DOHH2 (cell line): Measurements from ENCODE around the gene GFY.

Source experiments
- H3F3A ChIP-seq: fragments of 200-600 bp; sonication (generic), shearing (Covaris generic); 2 replicates; pipeline ENCODE4 v1.6.0; 2016; ENCODE audit warnings: antibody characterized with exemption, mild to moderate bottlenecking; ENCODE audit not compliant: control insufficient read depth, insufficient read depth
- H3K27ac ChIP-seq: fragments of 200-600 bp; sonication (generic); 2 replicates; pipeline ENCODE4 v1.5.1; 2014; ENCODE audit warnings: low read depth, mild to moderate bottlenecking, low read length, moderate library complexity
- H3K27me3 ChIP-seq: fragments of 200-600 bp; sonication (generic); 2 replicates; pipeline ENCODE4 v1.6.1; 2014; ENCODE audit warnings: mild to moderate bottlenecking, low read length, mixed read lengths; ENCODE audit not compliant: control insufficient read depth
- H3K36me3 ChIP-seq: fragments of 200-600 bp; sonication (generic); 2 replicates; pipeline ENCODE4 v1.6.1; 2014; ENCODE audit warnings: mild to moderate bottlenecking, low read length, moderate library complexity, mixed read lengths; ENCODE audit not compliant: control insufficient read depth
- H3K4me1 ChIP-seq: fragments of 200-600 bp; sonication (generic); 2 replicates; pipeline ENCODE4 v1.6.1; 2014; ENCODE audit warnings: mild to moderate bottlenecking, low read length, mixed read lengths; ENCODE audit not compliant: control insufficient read depth
- H3K4me2 ChIP-seq: fragments of 200-600 bp; sonication (generic); 2 replicates; pipeline ENCODE4 v1.6.0; 2014; ENCODE audit warnings: mild to moderate bottlenecking, low read length, moderate library complexity
- H3K4me3 ChIP-seq: fragments of 200-600 bp; sonication (generic); 2 replicates; pipeline ENCODE4 v1.5.1; 2014; ENCODE audit warnings: mild to moderate bottlenecking, low read length, mixed read lengths
- H3K79me2 ChIP-seq: fragments of 200-600 bp; sonication (generic); 2 replicates; pipeline ENCODE4 v1.6.1; 2014; ENCODE audit warnings: mild to moderate bottlenecking, low read length, mixed read lengths; ENCODE audit not compliant: control insufficient read depth
- H3K9me2 ChIP-seq: fragments of 200-600 bp; sonication (generic); replicated peaks from 2 replicates; pipeline ENCODE4 v1.6.1; 2014; ENCODE audit warnings: mild to moderate bottlenecking, low read length, mixed read lengths; ENCODE audit not compliant: control insufficient read depth
- H3K9me3 ChIP-seq: fragments of 200-600 bp; sonication (generic); 2 replicates; pipeline ENCODE4 v1.6.1; 2014; ENCODE audit warnings: antibody characterized with exemption, low read length, mixed read lengths; ENCODE audit not compliant: control insufficient read depth, insufficient read depth
- H4K20me1 ChIP-seq: fragments of 200-600 bp; sonication (generic); 2 replicates; pipeline ENCODE4 v1.6.0; 2014; ENCODE audit warnings: low read depth, mild to moderate bottlenecking, antibody characterized with exemption, low read length, moderate library complexity; ENCODE audit not compliant: control insufficient read depth, insufficient read depth
- CTCF ChIP-seq: fragments of 200-600 bp; sonication (generic); IDR thresholded peaks from one replicate; pipeline ENCODE4 v1.5.1; 2014; ENCODE audit warnings: antibody characterized with exemption, mild to moderate bottlenecking, low read depth, low read length; ENCODE audit not compliant: poor library complexity, severe bottlenecking
- EZH2phosphoT487 ChIP-seq: fragments of 200-600 bp; sonication (generic); IDR thresholded peaks from 2 replicates; pipeline ENCODE4 v1.6.1; 2017; ENCODE audit warnings: borderline replicate concordance, mild to moderate bottlenecking, antibody characterized with exemption, low read length, moderate library complexity, mixed read lengths

GFY gene

DNA sequence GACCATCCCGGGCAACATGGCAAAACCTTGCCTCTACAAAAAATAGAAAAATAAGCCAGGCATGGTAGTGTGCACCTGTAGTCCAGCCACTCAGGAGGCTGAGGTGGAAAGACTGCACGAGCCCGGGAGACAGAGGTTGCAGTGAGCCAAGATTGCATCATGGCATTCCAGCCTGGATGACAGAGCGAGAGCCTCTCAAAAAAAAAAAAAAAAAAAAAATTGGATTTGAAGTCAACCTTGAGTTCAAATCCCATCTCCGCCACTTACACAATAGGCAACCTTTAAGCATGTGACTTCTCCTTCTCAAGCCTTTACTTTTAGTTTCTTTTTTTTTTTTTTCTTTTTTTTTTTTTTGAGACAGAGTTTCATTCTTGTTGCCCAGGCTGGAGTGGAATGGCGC is 25.2 kb upstream of the GFY start:
- H3K79me2 ChIP-seq: no peaks in the 10 kb centered on the region
- no peak overlapping the region for H3K4me2 ChIP-seq
- no peak overlapping the region for H3K4me3 ChIP-seq
- H3K4me1 ChIP-seq: peaks cover 28% of the 10 kb centered on the region
- TF ChIP-seq CTCF (no peak), EZH2phosphoT487 (no peak)
- no peaks in the 10 kb centered on the region for H3K27me3 ChIP-seq
- no peaks in the 10 kb centered on the region for H3K9me2 ChIP-seq
- H3F3A ChIP-seq: peaks cover 5% of the 10 kb centered on the region
- no peaks in the 10 kb centered on the region for H3K9me3 ChIP-seq
- H4K20me1 ChIP-seq: no peaks in the 10 kb centered on the region
- no peak overlapping the region for H3K27ac ChIP-seq
- no peaks in the 10 kb centered on the region for H3K36me3 ChIP-seq

GRCh38 chr19:49403404-49404187 is 21.6 kb upstream of the GFY start:
- Histone ChIP-seq H3K36me3 (no peaks in the 10 kb centered on the region), H3K27me3 (no peaks in the 10 kb centered on the region), H3K4me1 (peaks cover 42% of the 10 kb centered on the region), H3K9me3 (no peaks in the 10 kb centered on the region), H3K79me2 (no peaks in the 10 kb centered on the region), H3K9me2 (no peaks in the 10 kb centered on the region), H3K4me3 (peak overlapping the region; percentile 56), H3K4me2 (peak overlapping the region; percentile 88), H3F3A (peaks cover 10% of the 10 kb centered on the region), H4K20me1 (no peaks in the 10 kb centered on the region), H3K27ac (peak overlapping the region; percentile 90)
- TF ChIP-seq EZH2phosphoT487 (no peak), CTCF (no peak)

- Histone ChIP-seq H4K20me1 (no peaks in the 10 kb centered on the region), H3K9me3 (no peaks in the 10 kb centered on the region), H3K4me3 (no peak overlapping the region), H3K4me2 (no peak overlapping the region), H3F3A (peaks cover 24% of the 10 kb centered on the region), H3K27ac (no peak overlapping the region), H3K79me2 (no peaks in the 10 kb centered on the region), H3K36me3 (no peaks in the 10 kb centered on the region), H3K27me3 (no peaks in the 10 kb centered on the region), H3K9me2 (no peaks in the 10 kb centered on the region), H3K4me1 (peaks cover 75% of the 10 kb centered on the region)
- TF ChIP-seq EZH2phosphoT487 (no peak), CTCF (no peak)
Measured at GRCh38 chr19:49407079-49407478, 18.1 kb upstream of the GFY start.
